MM.1S (cell line): ENCODE results near the gene RPL21.

Source experiments
- DNase-seq: peaks from one replicate; pipeline ENCODE4 v3.0.0-alpha.2; 2015
- H2AFZ ChIP-seq: fragments of 300-600 bp; sonication (generic); 2 replicates; pipeline ENCODE4 v1.6.0; 2016; ENCODE audit warnings: antibody characterized with exemption, low read length
- H3F3A ChIP-seq: fragments of 300-600 bp; sonication (generic); 2 replicates; pipeline ENCODE4 v1.6.1; 2016; ENCODE audit warnings: mild to moderate bottlenecking, antibody characterized with exemption, low read length, moderate library complexity, mixed read lengths; ENCODE audit not compliant: insufficient read depth
- H3K27ac ChIP-seq: fragments of 300-600 bp; sonication (generic); 2 replicates; pipeline ENCODE4 v1.5.1; 2016; ENCODE audit warnings: mild to moderate bottlenecking, low read length
- H3K27me3 ChIP-seq: fragments of 300-600 bp; sonication (generic); replicated peaks from 2 replicates; pipeline ENCODE4 v1.6.0; 2016; ENCODE audit warnings: low read length; ENCODE audit not compliant: insufficient read depth
- H3K36me3 ChIP-seq: fragments of 300-600 bp; sonication (generic); replicated peaks from 2 replicates; pipeline ENCODE4 v1.6.1; 2016; ENCODE audit warnings: mild to moderate bottlenecking, low read length, mixed read lengths; ENCODE audit not compliant: insufficient read depth
- H3K4me1 ChIP-seq: fragments of 300-600 bp; sonication (generic); 2 replicates; pipeline ENCODE4 v1.6.1; 2016; ENCODE audit warnings: low read length, mixed read lengths
- H3K4me2 ChIP-seq: fragments of 300-600 bp; sonication (generic); 2 replicates; pipeline ENCODE4 v1.6.0; 2016; ENCODE audit warnings: low read depth, low read length
- H3K4me3 ChIP-seq: fragments of 300-600 bp; sonication (generic); 2 replicates; pipeline ENCODE4 v1.5.1; 2016; ENCODE audit warnings: low read length, mixed read lengths
- H3K79me2 ChIP-seq: fragments of 300-600 bp; sonication (generic); 2 replicates; pipeline ENCODE4 v1.6.1; 2016; ENCODE audit warnings: mixed run types, low read length, mixed read lengths
- H3K9ac ChIP-seq: fragments of 300-600 bp; sonication (generic); 2 replicates; pipeline ENCODE4 v1.6.1; 2016; ENCODE audit warnings: low read length, mixed read lengths
- H3K9me2 ChIP-seq: fragments of 300-600 bp; sonication (generic); replicated peaks from 2 replicates; pipeline ENCODE4 v1.6.1; 2016; ENCODE audit warnings: mild to moderate bottlenecking, low read length, mixed read lengths; ENCODE audit not compliant: insufficient read depth
- H3K9me3 ChIP-seq: fragments of 300-600 bp; sonication (generic); replicated peaks from 2 replicates; pipeline ENCODE4 v1.6.1; 2016; ENCODE audit warnings: mild to moderate bottlenecking, low read length, mixed read lengths; ENCODE audit not compliant: insufficient read depth
- H4K20me1 ChIP-seq: fragments of 300-600 bp; sonication (generic); 2 replicates; pipeline ENCODE4 v1.6.1; 2016; ENCODE audit warnings: mild to moderate bottlenecking, low read length, moderate library complexity, mixed read lengths; ENCODE audit not compliant: insufficient read depth
- CTCF ChIP-seq: fragments of 300-600 bp; sonication (generic); IDR thresholded peaks from 2 replicates; pipeline ENCODE4 v1.5.1; 2016; ENCODE audit warnings: antibody characterized with exemption, low read length, mixed read lengths
- EZH2 ChIP-seq: fragments of 300-600 bp; sonication (generic); optimal IDR thresholded peaks from 2 replicates; pipeline ENCODE3; 2017; ENCODE audit warnings: low read depth, mild to moderate bottlenecking, antibody characterized with exemption, low read length, mixed read lengths
- EZH2phosphoT487 ChIP-seq: fragments of 300-600 bp; sonication (generic); IDR thresholded peaks from 2 replicates; pipeline ENCODE4 v1.6.1; 2018; ENCODE audit warnings: antibody characterized with exemption, low read length

The RPL21 gene

GRCh38 chr13:27300941-27301586 lies 49.7 kb downstream of the RPL21 start:
- H3K9me3 ChIP-seq = no peaks in the 10 kb centered on the region
- no peak overlapping the region for H3K27ac ChIP-seq
- H2AFZ ChIP-seq = no peak overlapping the region
- H3K79me2 ChIP-seq = no peaks in the 10 kb centered on the region
- no peak overlapping the region for H3K4me3 ChIP-seq
- H3K9ac ChIP-seq = no peak overlapping the region
- no peaks in the 10 kb centered on the region for H3K4me1 ChIP-seq
- H3K36me3 ChIP-seq = no peaks in the 10 kb centered on the region
- no peaks in the 10 kb centered on the region for H3K27me3 ChIP-seq
- no peak overlapping the region for H3K4me2 ChIP-seq
- TF ChIP-seq CTCF = no peak
- no peak for TF ChIP-seq EZH2
- TF ChIP-seq EZH2phosphoT487 = no peak
- H3K9me2 ChIP-seq = no peaks in the 10 kb centered on the region
- H4K20me1 ChIP-seq = no peaks in the 10 kb centered on the region
- H3F3A ChIP-seq = no peaks in the 10 kb centered on the region
- no peak for DNase-seq

- H3K79me2 ChIP-seq = no peaks in the 10 kb centered on the region
- no peak overlapping the region for H3K27ac ChIP-seq
- H3F3A ChIP-seq = no peaks in the 10 kb centered on the region
- H3K27me3 ChIP-seq = no peaks in the 10 kb centered on the region
- no peaks in the 10 kb centered on the region for H4K20me1 ChIP-seq
- no peak overlapping the region for H3K4me3 ChIP-seq
- no peak for DNase-seq
- H3K36me3 ChIP-seq = no peaks in the 10 kb centered on the region
- H3K9me2 ChIP-seq = no peaks in the 10 kb centered on the region
- TF ChIP-seq EZH2phosphoT487 (no peak), CTCF (no peak), EZH2 (no peak)
- H3K9me3 ChIP-seq = no peaks in the 10 kb centered on the region
- no peaks in the 10 kb centered on the region for H3K4me1 ChIP-seq
- H3K4me2 ChIP-seq = no peak overlapping the region
- no peak overlapping the region for H2AFZ ChIP-seq
- no peak overlapping the region for H3K9ac ChIP-seq
These were observed 51.4 kb downstream of the RPL21 start for GRCh38 chr13:27302643-27303262.

DNA sequence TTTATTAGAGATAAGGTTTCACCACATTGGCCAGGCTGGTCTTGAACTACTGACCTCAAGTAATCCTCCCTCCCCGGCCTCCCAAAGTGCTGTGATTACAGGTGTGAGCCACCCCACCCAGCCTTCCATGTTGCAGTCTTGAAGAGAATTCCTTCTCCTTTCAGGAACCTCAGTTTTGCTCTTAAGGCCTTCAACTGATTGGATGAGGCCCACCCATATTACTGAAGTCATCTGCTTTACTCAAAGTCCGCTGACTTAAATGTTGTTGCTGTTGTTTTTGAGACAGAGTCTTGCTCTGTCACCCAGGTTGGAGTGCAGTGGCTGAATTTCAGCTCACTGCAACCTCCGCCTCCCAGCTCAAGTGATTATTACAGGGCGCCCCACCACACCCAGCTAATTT lies 52.7 kb downstream of the RPL21 start:
- H3K36me3 ChIP-seq = no peaks in the 10 kb centered on the region
- no peak overlapping the region for H3K27ac ChIP-seq
- no peak overlapping the region for H3K4me2 ChIP-seq
- no peak overlapping the region for H3K4me3 ChIP-seq
- H2AFZ ChIP-seq = no peak overlapping the region
- no peaks in the 10 kb centered on the region for H3F3A ChIP-seq
- no peaks in the 10 kb centered on the region for H3K9me2 ChIP-seq
- no peaks in the 10 kb centered on the region for H3K27me3 ChIP-seq
- no peaks in the 10 kb centered on the region for H4K20me1 ChIP-seq
- H3K9me3 ChIP-seq = no peaks in the 10 kb centered on the region
- H3K9ac ChIP-seq = no peak overlapping the region
- no peak for DNase-seq
- H3K4me1 ChIP-seq = no peaks in the 10 kb centered on the region
- H3K79me2 ChIP-seq = no peaks in the 10 kb centered on the region
- TF ChIP-seq CTCF (no peak), EZH2 (no peak), EZH2phosphoT487 (no peak)
